DOHH2 (cell line): Measurements from ENCODE around the gene CEMIP2.

ENCODE experiments used
- CTCF ChIP-seq: fragments of 200-600 bp; sonication (generic); IDR thresholded peaks from one replicate; pipeline ENCODE4 v1.5.1; 2014; ENCODE audit warnings: antibody characterized with exemption, mild to moderate bottlenecking, low read depth, low read length; ENCODE audit not compliant: poor library complexity, severe bottlenecking
- EZH2phosphoT487 ChIP-seq: fragments of 200-600 bp; sonication (generic); IDR thresholded peaks from 2 replicates; pipeline ENCODE4 v1.6.1; 2017; ENCODE audit warnings: borderline replicate concordance, mild to moderate bottlenecking, antibody characterized with exemption, low read length, moderate library complexity, mixed read lengths

- TF ChIP-seq CTCF, result no peak
- TF ChIP-seq EZH2phosphoT487, result no peak
These were observed 24.4 kb downstream of the CEMIP2 start for GRCh38 chr9:71743882-71744281.
